Measurements from ENCODE around the gene GABBR1.

GRCh38 chr6:29563435-29563965 lies 69.5 kb downstream of the GABBR1 start:
- TF ChIP-seq EZH2phosphoT487 (IDR thresholded peaks at IDR 0.05; ENCODE audit: low read depth) = no peak
- TF ChIP-seq CTCF (IDR thresholded peaks at IDR 0.05; ENCODE audit: low read depth, low read length) = no peak
